Activated CD8-positive, alpha-beta T cell treated with anti-CD3 and anti-CD28 coated beads for 36 hours (primary cell): Measurements from ENCODE around the gene HSPA1L. TPM values are rescaled to one million over a fixed set of nuclear protein-coding genes. Genes with fewer than 3 reads are reported as not detected.
A peak's percentile ranks its signal among the peaks of the same experiment; 100 is the strongest.

Experiments used
- ATAC-seq: fragments of 200-7000 bp; cut with Tn5 transposase; one replicate; pipeline ENCODE4 v1.10.0; 2021; ENCODE audit warnings: mild to moderate bottlenecking, moderate library complexity
- CTCF ChIA-PET: fragments of 350-600 bp; sonication (Branson Sonifier 250); formaldehyde crosslinking; loops from one replicate; lab custom pipeline; 2021; ENCODE audit warnings: antibody characterized with exemption; lab: Charles Lee
- POLR2A ChIA-PET: fragments of 350-600 bp; sonication (Branson Sonifier 250); formaldehyde crosslinking; loops from one replicate; lab custom pipeline; 2021; ENCODE audit warnings: antibody characterized with exemption; lab: Charles Lee
- DNase-seq: peaks from one replicate; pipeline ENCODE4 v3.0.0-alpha.2; 2020
- H3K27ac Mint-ChIP-seq: one replicate; pipeline ENCODE4 v1.8.0; 2021; ENCODE audit warnings: mild to moderate bottlenecking, mixed read lengths
- H3K27me3 Mint-ChIP-seq: one replicate; pipeline ENCODE4 v1.8.0; 2021; ENCODE audit warnings: mixed read lengths
- H3K36me3 Mint-ChIP-seq: one replicate; pipeline ENCODE4 v1.8.0; 2021; ENCODE audit warnings: low read depth, mixed read lengths
- H3K4me1 Mint-ChIP-seq: one replicate; pipeline ENCODE4 v1.8.0; 2021; ENCODE audit warnings: low read depth, mixed read lengths
- H3K4me3 Mint-ChIP-seq: one replicate; pipeline ENCODE4 v1.8.0; 2021; ENCODE audit warnings: mild to moderate bottlenecking, moderate library complexity, mixed read lengths
- H3K9me3 Mint-ChIP-seq: one replicate; pipeline ENCODE4 v1.8.0; 2021; ENCODE audit warnings: mixed read lengths
- intact Hi-C: fragments of 100-400 bp; cut with micrococcal nuclease; formaldehyde crosslinking; loops from one replicate; pipeline ENCODE4 v1.10.0; 2022
- total RNA-seq, 2 experiments: library from RNA; stranded (reverse); gene quantifications; one replicate each; pipeline ENCODE4 v1.2.3, GENCODE V29; 2021
- TF ChIP-seq, protein P1 (sequence below): fragments of 200-600 bp; IDR thresholded peaks from one replicate; pipeline ENCODE4 v1.8.0; 2022; ENCODE audit warnings: antibody characterized with exemption, mild to moderate bottlenecking

The HSPA1L gene
- total RNA-seq, 2 experiments from 2014 or later, result 1.7 to 2.0 TPM

GRCh38 chr6:31791324-31792089 lies 23.6 kb downstream of the HSPA1L start:
- ChIA-PET CTCF (interaction anchor here (0.6 to 3.8 kb wide), 22 partner anchors 9 to 124 kb away, joined by 3 to 34 read pairs (median 4); partner anchors contain the start of genes DDAH2, HSPA1A, HSPA1B and HSPA1L), POLR2A (interaction anchor here (0.8 to 1.4 kb wide), 4 partner anchors 15 to 55 kb away, joined by 3 to 5 read pairs (median 4); partner anchors contain the start of genes CLIC1 and LSM2)
- no peak for ATAC-seq
- no peaks in the 10 kb centered on the region for H3K9me3 Mint-ChIP-seq
- H3K36me3 Mint-ChIP-seq, result peaks cover 36% of the 10 kb centered on the region
- H3K27me3 Mint-ChIP-seq, result no peaks in the 10 kb centered on the region
- TF ChIP-seq, protein P1, sequence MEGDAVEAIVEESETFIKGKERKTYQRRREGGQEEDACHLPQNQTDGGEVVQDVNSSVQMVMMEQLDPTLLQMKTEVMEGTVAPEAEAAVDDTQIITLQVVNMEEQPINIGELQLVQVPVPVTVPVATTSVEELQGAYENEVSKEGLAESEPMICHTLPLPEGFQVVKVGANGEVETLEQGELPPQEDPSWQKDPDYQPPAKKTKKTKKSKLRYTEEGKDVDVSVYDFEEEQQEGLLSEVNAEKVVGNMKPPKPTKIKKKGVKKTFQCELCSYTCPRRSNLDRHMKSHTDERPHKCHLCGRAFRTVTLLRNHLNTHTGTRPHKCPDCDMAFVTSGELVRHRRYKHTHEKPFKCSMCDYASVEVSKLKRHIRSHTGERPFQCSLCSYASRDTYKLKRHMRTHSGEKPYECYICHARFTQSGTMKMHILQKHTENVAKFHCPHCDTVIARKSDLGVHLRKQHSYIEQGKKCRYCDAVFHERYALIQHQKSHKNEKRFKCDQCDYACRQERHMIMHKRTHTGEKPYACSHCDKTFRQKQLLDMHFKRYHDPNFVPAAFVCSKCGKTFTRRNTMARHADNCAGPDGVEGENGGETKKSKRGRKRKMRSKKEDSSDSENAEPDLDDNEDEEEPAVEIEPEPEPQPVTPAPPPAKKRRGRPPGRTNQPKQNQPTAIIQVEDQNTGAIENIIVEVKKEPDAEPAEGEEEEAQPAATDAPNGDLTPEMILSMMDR, result peak; percentile 79
- H3K4me1 Mint-ChIP-seq, result peaks cover 28% of the 10 kb centered on the region
- intact Hi-C loops, result no loop called here
- H3K4me3 Mint-ChIP-seq, result no peak overlapping the region
- H3K27ac Mint-ChIP-seq, result peak overlapping the region; percentile 13
- DNase-seq, result peak; percentile 73

DNA sequence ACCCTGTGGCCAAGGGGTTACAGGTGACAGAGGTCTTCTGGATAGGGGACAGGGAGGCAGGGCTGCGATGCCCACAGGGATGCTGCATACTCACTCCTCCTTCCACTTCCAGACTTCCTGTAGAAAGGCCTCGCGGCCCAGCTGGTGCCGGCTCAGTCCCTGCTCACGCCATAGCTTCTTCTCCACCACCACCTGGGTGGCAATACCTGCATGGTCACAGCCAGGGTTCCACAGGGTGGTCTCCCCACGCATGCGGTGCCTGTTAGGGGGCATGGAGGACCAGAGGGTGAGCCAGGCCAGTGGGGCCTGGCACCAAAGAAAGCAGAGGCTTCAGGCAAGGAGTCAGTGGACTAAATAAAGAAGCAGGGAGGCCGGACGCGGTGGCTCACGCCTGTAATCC lies 29.6 kb downstream of the HSPA1L start:
- H3K4me3 Mint-ChIP-seq, result no peak overlapping the region
- TF ChIP-seq, protein P1, result no peak
- intact Hi-C loops, result no loop called here
- ChIA-PET POLR2A (interaction anchor here (1.1 to 1.7 kb wide), 2 partner anchors 10 to 44 kb away, joined by 3 to 7 read pairs; partner anchors contain the start of gene VARS1), CTCF (interaction anchor here (1.3 to 3.2 kb wide), 3 partner anchors 10 to 16 kb away, joined by 8 to 16 read pairs (median 11); partner anchors contain the start of gene VARS1)
- H3K27me3 Mint-ChIP-seq, result no peaks in the 10 kb centered on the region
- H3K9me3 Mint-ChIP-seq, result no peaks in the 10 kb centered on the region
- ATAC-seq (no peak), DNase-seq (no peak)
- H3K4me1 Mint-ChIP-seq, result peaks cover 2% of the 10 kb centered on the region
- H3K27ac Mint-ChIP-seq, result no peak overlapping the region
- peaks cover 43% of the 10 kb centered on the region for H3K36me3 Mint-ChIP-seq

- DNase-seq, result no peak
- peaks cover 40% of the 10 kb centered on the region for H3K36me3 Mint-ChIP-seq
These were observed 30.8 kb downstream of the HSPA1L start for GRCh38 chr6:31784098-31784925.

DNA sequence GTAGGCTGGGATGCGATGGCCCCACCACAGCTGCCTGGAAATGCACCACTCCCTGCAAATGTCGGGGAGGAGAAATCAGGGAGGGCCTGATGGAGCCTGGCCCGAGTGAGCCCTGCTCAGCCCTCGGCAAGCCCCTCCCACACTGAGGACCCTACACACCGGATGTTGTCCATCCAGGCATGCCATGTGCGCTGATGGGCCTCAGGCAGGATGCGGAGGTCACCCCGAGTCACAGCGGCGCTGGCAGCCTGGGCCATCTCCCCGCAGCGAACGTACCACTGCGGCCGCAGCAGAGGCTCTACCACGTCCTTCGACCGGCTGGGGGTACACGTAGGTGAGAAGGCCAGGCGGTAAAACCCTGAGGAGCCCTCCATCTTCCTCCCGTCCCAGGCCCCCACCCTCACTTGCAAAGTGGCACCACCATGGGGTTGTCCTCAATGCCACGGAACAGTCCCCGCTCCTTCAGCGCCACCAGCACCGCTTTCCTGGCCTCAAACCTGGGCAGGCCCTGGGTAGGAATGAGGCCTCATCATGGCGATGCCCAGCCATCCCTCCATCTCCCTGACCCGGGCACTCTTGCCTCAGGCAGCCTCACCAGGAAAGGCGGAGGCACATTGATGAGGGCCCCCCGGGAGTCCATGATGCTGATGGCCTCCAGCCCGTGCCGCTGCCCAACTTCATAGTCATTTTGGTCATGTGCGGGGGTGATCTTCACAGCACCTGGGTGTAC lies 32.8 kb downstream of the HSPA1L start:
- Mint-ChIP-seq H3K36me3 (peaks cover 50% of the 10 kb centered on the region), H3K27me3 (no peaks in the 10 kb centered on the region), H3K4me3 (no peak overlapping the region), H3K27ac (no peak overlapping the region), H3K4me1 (peaks cover 7% of the 10 kb centered on the region), H3K9me3 (no peaks in the 10 kb centered on the region)
- no peak for DNase-seq
- ChIA-PET POLR2A (no interaction called here), CTCF (interaction anchor here (3.2 to 5.5 kb wide), 2 partner anchors 8 to 13 kb away, joined by 11 to 34 read pairs; partner anchors contain the start of gene VARS1)
- TF ChIP-seq, protein P1, result no peak
- intact Hi-C loops, result no loop called here
- no peak for ATAC-seq

More at GRCh38 chr6:31784098-31784925, 30.8 kb downstream of the HSPA1L start:
- Mint-ChIP-seq H3K4me3 (no peak overlapping the region), H3K4me1 (no peaks in the 10 kb centered on the region), H3K27me3 (no peaks in the 10 kb centered on the region), H3K27ac (no peak overlapping the region), H3K9me3 (no peaks in the 10 kb centered on the region)
- POLR2A ChIA-PET, result interaction anchor here (0.8 to 1.7 kb wide), 3 partner anchors 11 to 25 kb away, joined by 3 to 7 read pairs (median 5); partner anchors contain the start of gene VARS1
- CTCF ChIA-PET, result interaction anchor here (2.5 to 3.2 kb wide), 2 partner anchors 11 to 15 kb away, joined by 11 to 16 read pairs; partner anchors contain the start of gene VARS1
- intact Hi-C loops, result no loop called here
- ATAC-seq, result no peak
- TF ChIP-seq, protein P1, result no peak
